ENCODE results near the gene SSB.
"Not testable (repeated sequence)": the region's sequence is repeated elsewhere in the genome, so short reads cannot be mapped to it uniquely, and the experiment has no call there.

Gene SSB

GRCh38 chr2:169798718-169799592 lies at the start of gene SSB:
Gene SSB (plus strand): TSS chr2:169798871. CDS start chr2:169800961, 2,090 bp downstream.
- DNase-seq (ENCODE audit: low read depth in 2 of 2): peak; percentile 75 to 76

- no peak for DNase-seq (ENCODE audit: low read depth in 2 of 2)
Observed at GRCh38 chr2:169752752-169753151, 45.9 kb upstream of the SSB start.

- DNase-seq (ENCODE audit: low read depth in 2 of 2): no peak
Observed at GRCh38 chr2:169755083-169755870, 43.4 kb upstream of the SSB start.

GRCh38 chr2:169756342-169756741 lies 42.3 kb upstream of the SSB start:
- no peak for DNase-seq (ENCODE audit: low read depth in 2 of 2)

- DNase-seq (ENCODE audit: low read depth in 2 of 2): no peak
Observed at GRCh38 chr2:169757356-169757755, 41.3 kb upstream of the SSB start.

GRCh38 chr2:169757778-169758177 lies 40.9 kb upstream of the SSB start:
- DNase-seq (ENCODE audit: low read depth in 2 of 2): no peak

- DNase-seq (ENCODE audit: low read depth in 2 of 2): no peak
Observed at GRCh38 chr2:169759987-169760386, 38.7 kb upstream of the SSB start.

GRCh38 chr2:169760798-169761197 lies 37.9 kb upstream of the SSB start:
- not testable (repeated sequence) for DNase-seq (ENCODE audit: low read depth in 2 of 2)

- DNase-seq (ENCODE audit: low read depth in 2 of 2): no peak
Observed at GRCh38 chr2:169761251-169761969, 37.3 kb upstream of the SSB start.

- no peak for DNase-seq (ENCODE audit: low read depth in 2 of 2)
Observed at GRCh38 chr2:169761970-169762292, 36.7 kb upstream of the SSB start.

GRCh38 chr2:169765523-169765922 lies 33.1 kb upstream of the SSB start:
- peak; percentile 37 to 42 for DNase-seq (ENCODE audit: low read depth in 2 of 2)

- DNase-seq (ENCODE audit: low read depth in 2 of 2): peak; percentile 18 to 24
Observed at GRCh38 chr2:169767243-169767888, 31.3 kb upstream of the SSB start.

GRCh38 chr2:169768262-169768995 lies 30.2 kb upstream of the SSB start:
- DNase-seq (ENCODE audit: low read depth in 2 of 2): no peak

- DNase-seq (ENCODE audit: low read depth in 2 of 2): no peak
Observed at GRCh38 chr2:169771021-169771420, 27.6 kb upstream of the SSB start.

- DNase-seq (ENCODE audit: low read depth in 2 of 2): no peak
Observed at GRCh38 chr2:169771612-169772011, 27.1 kb upstream of the SSB start.

- DNase-seq (ENCODE audit: low read depth in 2 of 2): no peak
Observed at GRCh38 chr2:169772651-169773050, 26.0 kb upstream of the SSB start.

- no peak for DNase-seq (ENCODE audit: low read depth in 2 of 2)
Observed at GRCh38 chr2:169775354-169775753, 23.3 kb upstream of the SSB start.

GRCh38 chr2:169775765-169776164 lies 22.9 kb upstream of the SSB start:
- peak; percentile 21 to 29 for DNase-seq (ENCODE audit: low read depth in 2 of 2)

- DNase-seq (ENCODE audit: low read depth in 2 of 2): peak; percentile 36 to 46
Observed at GRCh38 chr2:169776252-169776761, 22.4 kb upstream of the SSB start.

- DNase-seq (ENCODE audit: low read depth in 2 of 2): no peak
Observed at GRCh38 chr2:169778446-169778845, 20.2 kb upstream of the SSB start.
